OCI-LY1 (cell line): Measurements from ENCODE around the gene HMHB1.

Experiments
- CTCF ChIP-seq: fragments of 200-600 bp; sonication (generic), shearing (Covaris generic); IDR thresholded peaks from 2 replicates; pipeline ENCODE4 v1.5.1; 2017; ENCODE audit warnings: mild to moderate bottlenecking, antibody characterized with exemption, low read length, moderate library complexity, mixed read lengths
- EZH2 ChIP-seq: fragments of 200-600 bp; sonication (generic), shearing (Covaris generic); IDR thresholded peaks from 2 replicates; pipeline ENCODE4 v1.8.0; 2017; ENCODE audit warnings: borderline replicate concordance, mixed run types, mild to moderate bottlenecking, antibody characterized with exemption, low read length, moderate library complexity, mixed read lengths

DNA sequence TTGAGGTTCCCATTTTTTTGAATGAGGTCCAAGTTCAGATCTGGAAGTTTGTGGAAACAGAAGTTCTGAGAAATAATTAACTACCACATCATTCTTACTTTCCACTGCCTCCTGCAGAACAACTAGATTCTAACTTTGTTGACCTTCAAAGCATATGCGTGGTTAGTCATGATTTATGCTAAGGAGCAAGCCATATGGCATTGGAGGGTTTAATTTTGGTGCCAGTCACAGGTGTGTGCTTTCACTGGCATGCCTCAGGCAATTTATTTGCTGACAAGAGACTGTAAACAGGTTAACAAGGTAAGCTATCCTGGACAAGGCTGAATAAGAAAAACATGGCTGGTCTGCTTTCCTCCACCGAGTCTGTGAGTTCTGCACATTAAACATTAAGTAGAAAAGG is 31.5 kb downstream of the HMHB1 start:
- TF ChIP-seq CTCF = no peak
- TF ChIP-seq EZH2 = no peak
